ENCODE data around the gene KIF2B.
"Not testable (repeated sequence)": the region's sequence is repeated elsewhere in the genome, so short reads cannot be mapped to it uniquely, and the experiment has no call there.

The KIF2B gene

DNA sequence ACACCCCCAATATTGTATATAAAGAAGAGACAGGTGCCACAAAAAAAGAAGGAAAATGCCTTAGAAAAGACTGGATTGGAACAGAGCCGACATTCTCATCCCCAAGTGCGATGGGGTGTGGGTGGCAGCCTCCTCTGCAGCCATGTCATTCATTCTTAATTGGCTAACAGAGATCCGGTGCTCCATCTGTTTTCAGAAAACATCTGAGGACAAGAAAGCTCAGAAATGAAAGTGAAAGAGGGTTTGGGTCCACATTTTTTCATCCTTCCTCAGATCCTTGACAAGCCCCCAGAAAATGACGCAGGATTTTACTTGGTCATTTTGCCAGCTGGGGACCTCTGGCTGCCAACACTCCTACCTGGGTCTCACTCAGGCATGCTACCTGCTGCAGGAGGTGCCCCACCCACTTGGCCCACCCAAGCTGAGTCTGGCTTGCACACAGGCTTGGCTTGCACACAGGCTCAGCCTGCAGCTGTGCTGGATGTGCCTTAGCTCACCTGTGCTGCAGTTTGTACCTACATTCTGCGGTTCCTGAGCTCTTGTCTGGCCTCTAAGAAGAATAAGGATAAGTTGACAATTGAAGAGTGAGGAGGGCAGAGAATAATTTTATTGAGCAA is 21.9 kb downstream of the KIF2B start:
- no peaks in the 10 kb centered on the region for H3K4me1 ChIP-seq
- no peak for DNase-seq
- no peak overlapping the region for H3K4me3 ChIP-seq
- no peak for TF ChIP-seq CTCF (IDR thresholded peaks at IDR 0.05)
- H3K36me3 ChIP-seq: no peaks in the 10 kb centered on the region
- intact Hi-C loops (cut with DNase I; ENCODE audit: low total_unique reads): loop anchor here (5.0 kb wide), 1 partner anchor 52 kb away; no protein-coding TSS in a partner anchor
- H3K27ac ChIP-seq: no peak overlapping the region
- H3K9me3 ChIP-seq: no peaks in the 10 kb centered on the region
- no peaks in the 10 kb centered on the region for H3K27me3 ChIP-seq

GRCh38 chr17:53871128-53871527 is 48.4 kb downstream of the KIF2B start:
- H3K9me3 ChIP-seq; H3K27me3 ChIP-seq; H3K4me1 ChIP-seq; intact Hi-C loops (cut with DNase I; ENCODE audit: low total_unique reads); H3K4me3 ChIP-seq; H3K27ac ChIP-seq; H3K36me3 ChIP-seq; DNase-seq: not testable (repeated sequence)
